ENCODE results near the gene BTBD16. TPM values are rescaled to one million over a fixed set of nuclear protein-coding genes. Genes with fewer than 3 reads are reported as not detected.

The BTBD16 gene
- total RNA-seq, 1 donor from 2014 or later = not detected

DNA sequence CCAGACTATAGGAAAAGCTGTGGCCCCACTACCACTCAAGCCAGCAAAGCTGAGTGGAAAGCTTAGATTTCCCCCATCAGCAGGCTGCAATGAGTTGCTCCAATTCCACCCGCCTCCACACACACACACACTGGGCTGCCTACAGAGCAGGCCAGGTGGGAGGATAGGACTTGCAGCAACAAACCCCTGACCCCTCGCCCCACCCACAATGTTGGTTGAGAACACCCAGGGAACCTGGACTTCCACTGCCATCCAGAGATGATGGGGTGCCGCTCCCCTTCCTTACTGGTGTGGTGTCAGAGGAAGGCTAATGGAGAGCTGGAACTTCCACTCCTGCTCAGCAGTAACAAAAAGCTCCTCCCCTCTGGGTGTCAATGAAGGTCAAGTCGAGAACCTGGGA, 86.6 kb downstream of the BTBD16 start:
- DNase-seq (ENCODE audit: low read depth, low spot score) = no peak
- no peaks in the 10 kb centered on the region for H3K27me3 Mint-ChIP-seq (ENCODE audit: low read depth)
- H3K4me3 Mint-ChIP-seq = no peak overlapping the region
- peaks cover 9% of the 10 kb centered on the region for H3K9me3 Mint-ChIP-seq
- no peaks in the 10 kb centered on the region for H3K36me3 Mint-ChIP-seq (ENCODE audit: low read depth)
- H3K27ac Mint-ChIP-seq (ENCODE audit: unreplicated experiment) = no peak overlapping the region
- TF ChIP-seq, protein P1, sequence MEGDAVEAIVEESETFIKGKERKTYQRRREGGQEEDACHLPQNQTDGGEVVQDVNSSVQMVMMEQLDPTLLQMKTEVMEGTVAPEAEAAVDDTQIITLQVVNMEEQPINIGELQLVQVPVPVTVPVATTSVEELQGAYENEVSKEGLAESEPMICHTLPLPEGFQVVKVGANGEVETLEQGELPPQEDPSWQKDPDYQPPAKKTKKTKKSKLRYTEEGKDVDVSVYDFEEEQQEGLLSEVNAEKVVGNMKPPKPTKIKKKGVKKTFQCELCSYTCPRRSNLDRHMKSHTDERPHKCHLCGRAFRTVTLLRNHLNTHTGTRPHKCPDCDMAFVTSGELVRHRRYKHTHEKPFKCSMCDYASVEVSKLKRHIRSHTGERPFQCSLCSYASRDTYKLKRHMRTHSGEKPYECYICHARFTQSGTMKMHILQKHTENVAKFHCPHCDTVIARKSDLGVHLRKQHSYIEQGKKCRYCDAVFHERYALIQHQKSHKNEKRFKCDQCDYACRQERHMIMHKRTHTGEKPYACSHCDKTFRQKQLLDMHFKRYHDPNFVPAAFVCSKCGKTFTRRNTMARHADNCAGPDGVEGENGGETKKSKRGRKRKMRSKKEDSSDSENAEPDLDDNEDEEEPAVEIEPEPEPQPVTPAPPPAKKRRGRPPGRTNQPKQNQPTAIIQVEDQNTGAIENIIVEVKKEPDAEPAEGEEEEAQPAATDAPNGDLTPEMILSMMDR (conservative IDR thresholded peaks at IDR 0.05) = no peak
- peaks cover 15% of the 10 kb centered on the region for H3K4me1 Mint-ChIP-seq

DNA sequence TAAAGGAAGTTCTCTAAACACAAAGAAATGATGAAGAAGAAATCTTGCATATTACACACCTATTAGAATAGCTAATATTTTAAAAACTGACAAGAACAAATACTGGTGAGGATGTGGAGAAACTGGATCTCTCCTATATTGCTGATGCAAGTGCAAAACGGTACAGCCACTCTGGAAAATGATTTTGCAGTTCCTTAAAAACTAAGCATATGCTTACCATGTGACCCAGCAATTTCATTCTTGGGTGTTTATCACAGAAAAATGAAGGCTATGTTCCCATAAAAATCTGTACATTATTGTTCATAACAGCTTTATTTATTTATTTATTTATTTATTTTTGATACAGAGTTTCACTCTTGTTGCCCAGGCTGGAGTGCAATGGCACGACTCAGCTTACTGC, 88.5 kb downstream of the BTBD16 start:
- TF ChIP-seq, protein P1 (conservative IDR thresholded peaks at IDR 0.05) = no peak
- Mint-ChIP-seq H3K9me3 (peaks cover 11% of the 10 kb centered on the region), H3K4me1 (peaks cover 6% of the 10 kb centered on the region), H3K4me3 (no peak overlapping the region), H3K27ac (ENCODE audit: unreplicated experiment) (no peak overlapping the region), H3K27me3 (ENCODE audit: low read depth) (no peaks in the 10 kb centered on the region), H3K36me3 (ENCODE audit: low read depth) (no peaks in the 10 kb centered on the region)
- no peak for DNase-seq (ENCODE audit: low read depth, low spot score)

DNA sequence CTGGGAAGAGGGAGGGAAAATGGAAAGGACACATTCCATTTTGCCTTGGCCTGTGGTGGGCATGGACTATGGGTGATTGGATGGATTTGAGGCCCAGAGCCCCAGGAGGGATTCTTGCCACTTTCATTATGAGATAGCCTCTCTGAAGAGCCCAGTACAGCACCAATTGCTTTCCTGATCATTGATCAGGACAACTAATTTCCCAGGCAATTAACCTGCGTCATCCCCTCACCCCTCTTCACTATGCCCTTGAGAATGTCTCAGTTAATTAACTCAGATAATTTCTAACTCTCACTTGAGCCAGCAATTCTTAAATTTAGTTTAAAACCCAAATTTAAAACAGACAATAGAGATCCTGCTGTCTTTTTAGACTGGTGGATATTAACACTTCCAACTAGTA, 90.0 kb downstream of the BTBD16 start:
- no peak overlapping the region for H3K27ac Mint-ChIP-seq (ENCODE audit: unreplicated experiment)
- H3K9me3 Mint-ChIP-seq = peaks cover 14% of the 10 kb centered on the region
- peaks cover 6% of the 10 kb centered on the region for H3K4me1 Mint-ChIP-seq
- no peak for DNase-seq (ENCODE audit: low read depth, low spot score)
- TF ChIP-seq, protein P1 (conservative IDR thresholded peaks at IDR 0.05) = no peak
- H3K36me3 Mint-ChIP-seq (ENCODE audit: low read depth) = peaks cover 2% of the 10 kb centered on the region
- H3K27me3 Mint-ChIP-seq (ENCODE audit: low read depth) = no peaks in the 10 kb centered on the region
- H3K4me3 Mint-ChIP-seq = no peak overlapping the region

DNA sequence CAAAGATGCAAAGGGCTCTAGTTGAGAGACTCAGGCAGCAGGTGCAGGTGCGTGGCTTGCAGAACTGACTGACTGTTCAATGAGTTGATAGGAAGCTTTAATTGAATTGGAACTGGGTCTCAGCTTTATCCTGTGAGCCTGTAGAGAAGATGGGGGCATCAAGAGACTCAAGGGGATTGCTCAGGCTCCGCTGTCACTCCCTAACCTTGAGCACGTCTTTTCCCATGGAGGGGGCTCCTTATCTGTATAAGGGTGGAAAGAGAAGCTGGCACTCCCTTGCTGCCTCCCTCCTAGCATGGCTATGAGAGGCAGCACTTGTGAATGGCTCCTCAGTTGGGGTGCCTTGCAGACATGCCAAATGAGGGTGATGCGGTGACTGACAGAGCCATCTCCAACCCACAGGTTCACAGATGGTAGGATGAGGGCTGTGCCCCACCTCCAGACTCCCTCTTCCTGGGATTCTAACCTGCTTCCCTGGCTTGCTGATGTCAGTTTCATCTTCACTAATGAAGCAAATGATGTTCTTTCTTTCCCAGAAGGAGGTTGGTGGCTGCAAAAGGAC, 91.0 kb downstream of the BTBD16 start:
- Mint-ChIP-seq H3K27me3 (ENCODE audit: low read depth) (peaks cover 3% of the 10 kb centered on the region), H3K4me1 (peaks cover 6% of the 10 kb centered on the region), H3K27ac (ENCODE audit: unreplicated experiment) (no peak overlapping the region), H3K36me3 (ENCODE audit: low read depth) (peaks cover 5% of the 10 kb centered on the region), H3K9me3 (peaks cover 17% of the 10 kb centered on the region), H3K4me3 (no peak overlapping the region)
- DNase-seq (ENCODE audit: low read depth, low spot score) = no peak
- TF ChIP-seq, protein P1 (conservative IDR thresholded peaks at IDR 0.05) = no peak

DNA sequence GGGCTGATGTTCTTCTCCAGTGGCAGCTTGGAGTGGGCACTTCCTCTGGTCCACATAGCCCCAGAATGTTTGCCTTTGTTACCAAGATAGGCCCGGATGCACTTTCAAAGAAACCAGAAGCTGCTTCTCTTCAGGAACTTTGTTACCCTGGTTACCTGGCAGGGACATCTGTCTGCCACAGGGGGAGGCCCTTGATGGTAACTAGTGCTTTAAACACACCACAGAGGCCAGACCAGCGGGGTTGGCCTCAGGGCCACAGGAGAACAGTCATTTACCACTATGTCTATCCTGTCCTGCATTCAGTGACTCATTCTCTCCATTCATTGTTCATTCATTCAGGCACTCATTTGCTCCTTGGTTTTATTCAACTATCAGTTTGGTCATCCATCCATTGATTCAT, 91.5 kb downstream of the BTBD16 start:
- Mint-ChIP-seq H3K27me3 (ENCODE audit: low read depth) (peaks cover 3% of the 10 kb centered on the region), H3K27ac (ENCODE audit: unreplicated experiment) (no peak overlapping the region), H3K4me3 (no peak overlapping the region), H3K9me3 (peaks cover 17% of the 10 kb centered on the region), H3K4me1 (peaks cover 6% of the 10 kb centered on the region), H3K36me3 (ENCODE audit: low read depth) (peaks cover 5% of the 10 kb centered on the region)
- TF ChIP-seq, protein P1 (conservative IDR thresholded peaks at IDR 0.05) = no peak
- DNase-seq (ENCODE audit: low read depth, low spot score) = no peak
